Mesodermal cell (in vitro differentiated cells): ENCODE results near the gene RHO.

Experiments used
- H3K27ac ChIP-seq: 2 replicates; pipeline ENCODE4 v1.7.0; 2013; ENCODE audit warnings: mild to moderate bottlenecking, low read depth, low read length, moderate library complexity; ENCODE audit not compliant: severe bottlenecking
- H3K36me3 ChIP-seq: 2 replicates; pipeline ENCODE4 v1.7.1; 2013; ENCODE audit warnings: mild to moderate bottlenecking, low read length, moderate library complexity; ENCODE audit not compliant: control insufficient read depth, insufficient read depth
- H3K4me1 ChIP-seq: one replicate; pipeline ENCODE4 v1.7.1; 2013; ENCODE audit warnings: mild to moderate bottlenecking, low read length; ENCODE audit not compliant: insufficient read depth, control insufficient read depth, poor library complexity, severe bottlenecking
- H3K4me3 ChIP-seq: 2 replicates; pipeline ENCODE4 v1.7.0; 2013; ENCODE audit warnings: low read length, control low read depth, mild to moderate bottlenecking; ENCODE audit not compliant: insufficient read depth, poor library complexity, severe bottlenecking; ENCODE audit errors: extremely low read depth
- H3K9me3 ChIP-seq: 2 replicates; pipeline ENCODE4 v1.7.1; 2013; ENCODE audit warnings: mild to moderate bottlenecking, low read length, moderate library complexity; ENCODE audit not compliant: control insufficient read depth
- WGBS, 2 experiments: methylation state at CpG; one replicate each; pipeline ENCODE4 v1.1.5; 2013; ENCODE audit warnings: missing lambda C conversion rate in 2 of 2; ENCODE audit not compliant: insufficient coverage in 2 of 2; 5-methylcytosine and 5-hydroxymethylcytosine counted together

RHO gene

GRCh38 chr3:129571605-129572547 lies 43.4 kb downstream of the RHO start:
- Histone ChIP-seq H3K4me1 (no peaks in the 10 kb centered on the region), H3K27ac (no peak overlapping the region), H3K36me3 (peaks cover 94% of the 10 kb centered on the region), H3K9me3 (no peaks in the 10 kb centered on the region), H3K4me3 (no peak overlapping the region)
- 98% methylated on average over 19 to 22 of the region's 22 CpGs for WGBS, 2 experiments

DNA sequence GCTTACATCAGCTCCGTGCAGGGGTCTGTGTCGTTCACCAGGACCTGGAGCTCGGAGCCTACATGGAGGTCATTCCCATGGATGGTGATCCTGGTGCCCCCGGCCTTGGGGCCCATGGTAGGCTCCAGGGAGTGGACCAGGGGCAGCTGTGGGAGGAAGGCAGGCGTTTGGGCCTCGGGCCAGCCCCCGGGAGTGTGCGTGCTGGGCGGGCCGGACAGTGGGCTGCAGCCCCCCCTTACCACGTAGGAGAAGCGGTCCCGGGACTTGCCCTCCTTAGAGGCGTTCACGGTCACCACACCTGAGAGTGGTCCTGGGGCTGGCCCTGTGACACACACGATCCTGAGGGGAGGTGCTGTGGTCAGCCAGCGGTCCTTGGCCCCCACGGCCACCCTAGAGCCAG lies 44.2 kb downstream of the RHO start:
- Histone ChIP-seq H3K9me3 (no peaks in the 10 kb centered on the region), H3K27ac (peak overlapping the region; percentile 10), H3K4me3 (no peak overlapping the region), H3K4me1 (no peaks in the 10 kb centered on the region), H3K36me3 (peaks cover 91% of the 10 kb centered on the region)
- WGBS, 2 experiments: 96% methylated on average over 14 to 18 of the region's 18 CpGs

DNA sequence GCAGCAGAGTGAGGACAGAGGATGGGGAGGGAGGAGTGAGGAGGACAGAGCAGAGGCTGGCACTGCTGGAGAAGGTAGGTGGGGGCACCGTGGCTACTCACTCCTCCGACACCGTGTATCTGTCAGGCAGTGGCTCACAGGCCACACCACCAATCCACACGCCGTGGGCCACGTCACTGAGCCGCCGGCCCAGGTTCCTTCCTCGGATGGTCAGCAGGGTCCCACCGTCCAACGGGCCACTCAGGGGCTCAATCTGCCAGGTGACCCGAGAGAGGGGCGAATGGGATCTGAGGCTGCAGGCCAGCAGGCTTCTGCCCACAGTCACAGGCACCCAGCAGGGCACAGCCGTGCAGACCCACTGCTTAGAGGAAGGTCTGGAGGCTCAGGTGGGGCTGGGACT lies 45.1 kb downstream of the RHO start:
- WGBS, 2 experiments: 97% methylated on average over 13 of the region's 14 CpGs
- H3K9me3 ChIP-seq: no peaks in the 10 kb centered on the region
- H3K4me1 ChIP-seq: no peaks in the 10 kb centered on the region
- H3K4me3 ChIP-seq: no peak overlapping the region
- peaks cover 93% of the 10 kb centered on the region for H3K36me3 ChIP-seq
- no peak overlapping the region for H3K27ac ChIP-seq

DNA sequence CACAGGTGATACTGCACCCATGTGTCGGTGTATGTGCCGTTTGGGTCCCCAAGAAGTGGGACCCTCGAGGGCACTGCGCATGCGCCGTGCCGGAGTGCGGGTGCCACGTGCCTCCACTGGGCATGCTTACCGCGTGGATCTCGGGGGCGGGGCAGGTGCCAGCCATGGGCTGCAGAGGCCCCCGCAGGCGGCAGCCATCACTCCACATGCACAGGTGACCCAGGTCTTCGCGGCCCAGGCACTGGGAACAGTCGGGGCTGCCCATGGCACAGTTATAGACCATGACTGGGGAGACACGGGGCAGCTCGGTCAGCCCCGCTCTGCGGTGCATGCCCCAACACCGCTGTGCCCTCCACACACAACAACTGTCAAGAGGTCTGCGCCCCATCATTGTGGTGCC lies 45.8 kb downstream of the RHO start:
- WGBS, 2 experiments: 91 to 97% methylated on average over 24 of the region's 24 CpGs
- H3K4me1 ChIP-seq: no peaks in the 10 kb centered on the region

DNA sequence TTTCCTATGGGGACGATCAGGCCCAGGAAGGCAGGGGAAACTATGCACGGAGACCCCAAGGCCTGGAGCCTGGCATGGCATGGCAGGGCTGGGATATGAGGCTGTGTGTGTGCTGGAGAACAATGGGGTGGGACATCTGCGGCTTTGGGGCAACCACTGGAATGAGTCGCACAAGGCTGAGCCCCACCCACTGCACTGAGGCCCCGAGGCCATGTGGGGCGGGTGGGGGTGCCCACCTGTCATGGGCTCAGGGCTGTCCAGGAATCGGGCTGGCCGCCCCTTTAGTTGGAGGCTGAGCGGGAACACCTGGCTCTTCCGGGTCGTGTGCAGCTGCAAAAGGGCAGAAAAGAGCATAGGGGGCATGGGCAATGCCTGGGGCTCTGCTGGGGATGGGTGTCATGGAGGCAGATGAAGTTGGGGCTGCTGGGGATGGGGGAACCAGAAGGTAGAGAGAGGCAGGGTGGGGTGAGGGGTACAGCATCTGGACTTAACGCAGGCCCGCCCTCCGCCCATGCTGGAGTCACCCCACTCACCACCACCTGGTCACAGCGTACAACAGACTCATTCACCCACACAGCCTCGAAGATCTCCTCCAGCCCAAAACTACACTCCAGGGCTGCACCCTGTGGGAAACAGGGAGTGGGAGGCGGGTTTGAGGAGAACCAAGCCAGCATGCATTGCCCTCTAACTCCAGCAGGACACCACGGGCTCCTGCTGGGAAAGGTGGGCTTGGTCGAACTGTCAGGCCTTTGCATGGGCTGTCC lies 47.0 kb downstream of the RHO start:
- no peaks in the 10 kb centered on the region for H3K9me3 ChIP-seq
- H3K4me3 ChIP-seq: no peak overlapping the region
- H3K36me3 ChIP-seq: peaks cover 89% of the 10 kb centered on the region
- WGBS, 2 experiments: 91 to 92% methylated on average over 13 to 16 of the region's 19 CpGs
- H3K27ac ChIP-seq: no peak overlapping the region
- H3K4me1 ChIP-seq: no peaks in the 10 kb centered on the region

More for the DNA sequence above, 45.8 kb downstream of the RHO start:
- no peak overlapping the region for H3K27ac ChIP-seq
- no peak overlapping the region for H3K4me3 ChIP-seq
- no peaks in the 10 kb centered on the region for H3K9me3 ChIP-seq
- peaks cover 94% of the 10 kb centered on the region for H3K36me3 ChIP-seq

GRCh38 chr3:129575997-129576384 lies 47.6 kb downstream of the RHO start:
- H3K4me1 ChIP-seq: no peaks in the 10 kb centered on the region
- no peaks in the 10 kb centered on the region for H3K9me3 ChIP-seq
- H3K4me3 ChIP-seq: no peak overlapping the region
- peak overlapping the region; percentile 36 for H3K27ac ChIP-seq
- peaks cover 89% of the 10 kb centered on the region for H3K36me3 ChIP-seq
- WGBS, 2 experiments: 86 to 88% methylated on average over 8 to 10 of the region's 10 CpGs

- Histone ChIP-seq H3K9me3 (no peaks in the 10 kb centered on the region), H3K4me3 (no peak overlapping the region), H3K4me1 (no peaks in the 10 kb centered on the region), H3K27ac (no peak overlapping the region), H3K36me3 (peaks cover 89% of the 10 kb centered on the region)
- WGBS, 2 experiments: 95 to 96% methylated on average over 18 of the region's 18 CpGs
Measured at GRCh38 chr3:129576514-129577352, 48.3 kb downstream of the RHO start.

- H3K4me3 ChIP-seq: no peak overlapping the region
- H3K9me3 ChIP-seq: no peaks in the 10 kb centered on the region
- H3K27ac ChIP-seq: no peak overlapping the region
- H3K4me1 ChIP-seq: no peaks in the 10 kb centered on the region
- 93 to 98% methylated on average over 7 to 13 of the region's 17 CpGs for WGBS, 2 experiments
- H3K36me3 ChIP-seq: peaks cover 90% of the 10 kb centered on the region
Measured at GRCh38 chr3:129577366-129577765, 48.9 kb downstream of the RHO start.

- H3K36me3 ChIP-seq: peaks cover 90% of the 10 kb centered on the region
- no peaks in the 10 kb centered on the region for H3K4me1 ChIP-seq
- no peak overlapping the region for H3K4me3 ChIP-seq
- WGBS, 2 experiments: 97% methylated on average over 13 to 16 of the region's 21 CpGs
- H3K9me3 ChIP-seq: no peaks in the 10 kb centered on the region
- H3K27ac ChIP-seq: no peak overlapping the region
Measured at GRCh38 chr3:129577925-129578786, 49.7 kb downstream of the RHO start.
